Measurements from ENCODE around the gene WFDC6.
"Not testable (repeated sequence)": the region's sequence is repeated elsewhere in the genome, so short reads cannot be mapped to it uniquely, and the experiment has no call there.

The WFDC6 gene

GRCh38 chr20:45539382-45539781, at the start of gene WFDC6:
Gene WFDC6 (minus strand): TSS chr20:45539482. CDS start chr20:45539407, 75 bp downstream.
- no peak for DNase-seq

GRCh38 chr20:45588800-45589199, 49.5 kb upstream of the WFDC6 start:
- no peak for DNase-seq

GRCh38 chr20:45585986-45586385, 46.7 kb upstream of the WFDC6 start:
- DNase-seq = not testable (repeated sequence)

DNA sequence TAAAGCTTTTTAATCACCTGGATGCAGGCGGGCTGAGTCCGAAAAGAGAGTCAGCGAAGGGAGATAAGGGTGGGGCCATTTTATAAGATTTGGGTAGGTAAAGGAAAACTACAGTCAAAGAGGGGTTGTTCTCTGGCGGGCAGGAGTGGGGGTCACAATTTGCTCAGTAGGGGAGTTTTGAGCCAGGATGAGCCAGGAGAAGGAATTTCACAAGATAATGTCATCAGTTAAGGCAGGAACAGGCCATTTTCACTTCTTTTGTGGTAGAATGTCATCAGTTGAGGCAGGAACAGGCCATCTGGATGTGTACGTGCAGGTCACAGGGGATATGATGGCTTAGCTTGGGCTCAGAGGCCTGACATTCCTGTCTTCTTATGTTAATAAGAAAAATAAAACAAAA, 45.0 kb upstream of the WFDC6 start:
- DNase-seq = not testable (repeated sequence)

GRCh38 chr20:45583502-45583901, 44.2 kb upstream of the WFDC6 start:
- no peak for DNase-seq

- DNase-seq = no peak
These were observed 42.4 kb upstream of the WFDC6 start for GRCh38 chr20:45581702-45582101.

DNA sequence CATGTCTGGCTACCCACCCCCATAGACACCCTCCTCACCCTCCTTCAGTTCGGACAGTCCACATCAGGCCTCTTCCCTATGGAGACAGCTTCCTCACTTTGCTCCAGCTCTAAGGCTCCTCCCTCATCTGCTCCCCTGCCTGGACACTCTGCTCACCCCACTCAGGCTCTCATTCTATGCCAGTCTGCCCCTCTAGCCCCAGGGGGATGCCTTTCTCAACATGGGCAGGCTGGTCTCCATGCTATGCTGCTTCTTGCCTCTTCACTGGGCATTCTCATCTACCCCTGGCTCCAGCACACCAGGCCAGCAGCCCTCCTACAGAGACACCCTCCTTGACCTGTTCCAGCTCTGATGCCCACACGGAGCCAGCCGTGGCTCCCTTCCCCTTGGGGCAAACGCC, 39.9 kb upstream of the WFDC6 start, which contains the start of gene WFDC8:
WFDC8 (minus strand) TSS at position 101 of the 400 bp plus-strand sequence; CDS start at position 64, 37 bp downstream.
- no peak for DNase-seq

- no peak for DNase-seq
These were observed 38.9 kb upstream of the WFDC6 start for GRCh38 chr20:45578231-45578630.

DNA sequence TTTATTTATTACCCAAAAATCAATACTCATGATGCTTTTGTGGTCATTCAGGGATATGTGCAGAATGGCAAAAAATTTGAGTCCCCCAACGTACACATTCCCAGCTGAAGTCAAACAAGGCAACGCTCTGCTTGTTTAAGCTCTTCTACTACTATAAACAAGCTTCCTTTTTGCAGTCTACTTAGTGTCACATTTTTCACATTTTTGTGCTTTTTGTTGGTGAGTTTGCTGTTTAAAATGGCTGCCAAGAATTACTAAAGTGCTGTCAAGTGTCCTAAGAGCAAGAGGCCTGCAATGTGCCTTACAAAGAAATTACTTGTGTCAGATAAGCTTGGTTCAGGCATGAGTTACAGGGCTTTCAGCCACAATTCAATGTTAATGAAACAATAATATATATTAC, 37.7 kb upstream of the WFDC6 start:
- DNase-seq = no peak

- DNase-seq = no peak
These were observed 36.6 kb upstream of the WFDC6 start for GRCh38 chr20:45575931-45576330.

GRCh38 chr20:45569650-45570049, 30.4 kb upstream of the WFDC6 start:
- not testable (repeated sequence) for DNase-seq

- DNase-seq = no peak
These were observed 25.5 kb upstream of the WFDC6 start for GRCh38 chr20:45564760-45565276.

GRCh38 chr20:45555198-45555597, 15.9 kb upstream of the WFDC6 start:
- DNase-seq = no peak

GRCh38 chr20:45552456-45552855, 13.2 kb upstream of the WFDC6 start:
- no peak for DNase-seq

DNA sequence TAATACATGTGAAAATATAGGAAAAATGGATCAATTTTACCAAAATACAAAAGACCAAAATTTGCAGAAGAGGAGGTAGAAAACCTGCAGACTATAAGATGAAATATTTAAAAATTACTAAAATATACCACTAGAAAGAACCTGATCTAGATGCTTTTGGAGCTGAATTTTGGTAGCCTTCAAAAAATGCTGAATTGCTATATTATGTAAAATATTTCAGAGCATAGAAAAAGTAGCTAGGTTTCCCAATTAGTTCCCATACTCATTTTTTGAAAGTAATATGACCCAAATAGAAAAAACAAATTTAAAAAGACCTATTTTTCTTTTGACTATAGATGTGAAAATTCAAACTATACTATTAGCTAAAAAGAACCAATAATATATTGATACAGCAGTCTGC, 11.5 kb upstream of the WFDC6 start:
- DNase-seq = no peak

- no peak for DNase-seq
These were observed 9.1 kb upstream of the WFDC6 start for GRCh38 chr20:45548410-45548809.

DNA sequence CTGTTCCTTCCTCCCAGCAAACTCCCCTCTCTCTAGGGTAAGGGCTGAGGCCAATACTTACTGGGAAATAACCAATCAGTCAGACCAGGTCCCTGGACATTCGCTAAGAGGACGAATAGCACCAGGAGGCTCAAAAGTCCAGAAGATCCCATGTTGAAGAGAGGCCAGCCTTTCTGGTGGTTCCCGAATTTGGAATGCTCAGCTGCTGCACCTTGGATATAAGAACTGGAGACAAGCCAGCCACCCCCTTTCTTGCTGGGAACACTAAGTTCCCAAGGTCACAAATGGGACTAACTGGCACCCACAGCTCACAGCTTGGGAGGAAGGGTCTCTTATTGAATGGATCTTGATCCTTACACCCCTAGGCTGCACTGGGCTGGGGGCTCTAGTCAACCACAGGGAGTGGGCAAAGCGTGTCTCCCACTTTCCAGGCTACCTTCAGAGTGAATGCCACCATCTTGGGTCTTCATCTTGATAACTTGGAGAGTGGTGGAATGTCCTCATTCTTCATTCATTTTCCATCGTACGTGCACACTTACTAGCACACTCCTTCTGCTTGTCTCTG, 8.0 kb upstream of the WFDC6 start, which contains the start of gene EPPIN:
EPPIN (minus strand) TSS at position 196 of the 565 bp plus-strand sequence; CDS start at position 152, 44 bp downstream.
- DNase-seq = no peak

DNA sequence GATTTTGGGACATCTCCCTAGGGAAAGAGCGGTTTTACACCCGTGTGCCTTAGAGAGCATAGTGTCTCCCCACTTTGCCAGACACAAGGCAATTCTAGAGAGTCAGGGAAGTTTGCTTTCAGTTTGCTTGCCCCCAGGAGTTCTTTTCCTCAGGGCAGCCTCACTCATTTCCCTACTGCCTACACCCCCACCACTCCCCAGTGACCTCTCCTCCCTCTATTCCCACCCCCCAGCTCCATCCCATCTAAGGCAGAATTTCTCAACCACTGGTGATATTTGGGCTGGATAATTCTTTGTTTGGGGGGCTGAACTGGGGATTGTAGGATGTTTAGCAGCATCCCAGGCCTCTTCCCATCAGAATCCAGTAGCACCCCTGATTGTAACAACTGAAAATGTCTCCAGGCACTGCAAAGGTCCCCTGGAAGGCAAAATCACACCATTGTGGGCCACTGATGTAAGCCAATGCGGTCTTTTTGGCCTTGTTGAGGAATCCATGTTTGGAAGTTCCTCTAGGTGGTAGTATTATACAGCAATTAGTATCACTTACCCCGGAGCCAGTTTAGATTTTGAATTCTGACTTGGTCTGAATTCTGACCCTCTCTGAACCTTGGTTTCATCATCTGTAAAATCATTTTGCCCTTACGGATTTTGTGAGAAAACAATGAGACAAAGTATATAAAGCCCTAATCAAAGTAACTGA, 6.6 kb upstream of the WFDC6 start:
- DNase-seq = no peak

DNA sequence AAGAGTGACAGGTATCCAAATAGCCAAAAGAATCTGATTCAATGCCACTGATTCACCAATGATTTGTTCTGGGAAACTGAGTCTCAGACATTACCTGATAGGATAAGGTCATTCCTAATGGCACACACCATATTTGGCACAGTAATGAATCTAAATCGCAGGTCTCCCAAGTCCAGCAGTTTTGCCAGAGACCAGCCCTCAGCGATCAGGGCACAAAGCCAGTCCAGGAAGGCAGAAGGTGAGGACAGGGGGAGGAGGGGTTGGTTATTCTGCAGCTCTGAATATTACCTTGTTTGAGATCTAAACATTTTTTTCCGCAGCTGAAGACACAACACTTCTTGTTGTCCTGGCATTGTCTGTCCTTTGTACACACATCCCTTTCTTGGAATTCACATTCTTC, 6.1 kb upstream of the WFDC6 start:
- no peak for DNase-seq

DNA sequence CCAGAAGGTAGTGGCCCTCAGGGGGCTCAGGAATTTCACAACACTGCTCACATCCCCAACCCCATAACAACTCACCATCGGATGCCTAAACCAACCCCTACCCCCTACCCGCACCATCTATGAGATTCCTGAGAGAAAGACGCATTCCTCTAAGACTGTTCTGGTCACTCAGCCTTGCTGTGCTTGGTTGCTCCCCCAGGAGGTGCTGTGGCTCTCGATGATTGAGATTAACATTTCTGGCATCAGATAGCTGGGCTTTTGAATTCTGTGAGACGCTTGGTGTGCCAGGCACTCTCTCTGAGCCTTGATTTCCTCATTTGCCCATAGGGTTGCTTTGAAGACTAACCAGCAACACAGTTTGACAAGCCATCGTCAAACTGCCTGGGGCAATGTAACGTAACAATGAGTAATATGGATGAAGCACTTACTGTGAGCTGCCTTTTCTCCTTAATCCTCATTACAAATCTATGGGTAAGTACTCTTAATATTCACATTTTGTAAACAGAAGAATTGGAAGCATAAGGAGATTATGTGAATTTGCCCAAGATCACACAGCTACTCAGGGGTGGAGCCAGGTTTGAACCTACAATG, 978 bp downstream of the WFDC6 start:
- no peak for DNase-seq

DNA sequence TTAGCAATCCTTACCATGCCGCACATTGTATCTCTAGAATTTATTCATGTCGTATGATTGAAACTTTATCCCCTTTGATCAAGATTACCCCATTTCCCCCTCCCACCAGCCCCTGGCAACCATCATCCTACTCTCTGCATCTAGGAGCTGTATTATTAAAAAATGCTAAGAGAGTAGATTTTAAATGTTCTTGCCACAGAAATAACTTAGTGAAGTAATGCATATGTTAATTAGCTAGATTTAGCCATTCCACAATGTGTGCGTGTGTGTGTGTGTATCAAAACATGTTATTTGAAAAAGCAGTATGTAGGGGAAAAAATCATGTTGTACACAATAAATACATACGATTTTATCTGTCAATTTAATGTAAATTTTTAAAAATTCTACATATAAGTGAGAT, 12.0 kb downstream of the WFDC6 start:
- no peak for DNase-seq

GRCh38 chr20:45523821-45524220, 15.5 kb downstream of the WFDC6 start:
- DNase-seq = no peak

DNA sequence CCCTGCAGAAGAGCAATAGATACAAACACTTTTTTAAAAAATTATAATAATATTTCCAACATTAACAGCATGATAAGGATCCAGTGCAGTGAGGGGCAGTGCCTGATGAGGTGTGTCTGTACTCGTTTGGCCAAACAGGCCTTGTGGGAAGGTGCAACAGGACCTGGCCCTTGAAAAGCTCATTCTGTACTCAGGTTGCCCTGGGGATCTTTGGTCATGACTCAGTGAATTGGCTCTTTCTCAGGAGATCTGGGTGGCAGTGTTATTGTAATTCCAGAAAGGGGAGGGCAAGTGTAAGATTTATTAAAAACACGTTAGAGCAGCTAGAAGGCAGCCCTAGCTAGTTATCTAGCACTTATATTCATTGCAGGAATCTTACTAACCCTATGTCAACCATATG, 21.0 kb downstream of the WFDC6 start:
- no peak for DNase-seq

Measured in DMS79 (cell line).